HFF-Myc (cell line): ENCODE data around the gene BAG3.
"Not testable (repeated sequence)": the region's sequence is repeated elsewhere in the genome, so short reads cannot be mapped to it uniquely, and the experiment has no call there.

Source experiments
- DNase-seq: peaks from one replicate; pipeline ENCODE4 v3.0.0-alpha.2; 2011; ENCODE audit warnings: low read depth; ENCODE audit errors: extremely low read depth
- H3K4me3 ChIP-seq: replicated peaks from 2 replicates; pipeline ENCODE4 v1.5.1; 2011; ENCODE audit warnings: low read depth, mild to moderate bottlenecking, control low read depth, low read length
- TF ChIP-seq, protein P1 (sequence below): IDR thresholded peaks from 2 replicates; pipeline ENCODE4 v1.5.1; 2012; ENCODE audit warnings: mild to moderate bottlenecking, low read depth, low read length, control low read depth; ENCODE audit errors: missing control alignments

BAG3 gene

DNA sequence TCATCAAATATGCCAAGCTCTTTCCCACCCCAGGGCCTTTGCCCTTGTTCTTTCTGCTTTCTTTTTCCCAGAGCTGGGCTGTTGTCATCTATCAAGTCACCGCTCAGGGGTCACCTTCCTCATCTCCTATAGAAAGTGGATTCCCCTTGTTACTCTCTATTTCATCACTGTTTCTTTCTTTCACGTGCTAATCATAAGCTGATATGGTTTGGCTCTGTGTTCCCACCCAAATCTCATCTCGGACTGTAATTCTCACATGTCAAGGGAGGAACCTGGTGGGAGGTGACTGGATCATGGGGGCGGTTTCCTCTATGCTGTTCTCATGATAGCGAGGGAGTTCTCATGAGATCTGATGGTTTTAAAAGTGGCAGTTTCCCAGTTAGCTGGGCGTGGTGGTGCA, 37.4 kb upstream of the BAG3 start:
- TF ChIP-seq, protein P1, sequence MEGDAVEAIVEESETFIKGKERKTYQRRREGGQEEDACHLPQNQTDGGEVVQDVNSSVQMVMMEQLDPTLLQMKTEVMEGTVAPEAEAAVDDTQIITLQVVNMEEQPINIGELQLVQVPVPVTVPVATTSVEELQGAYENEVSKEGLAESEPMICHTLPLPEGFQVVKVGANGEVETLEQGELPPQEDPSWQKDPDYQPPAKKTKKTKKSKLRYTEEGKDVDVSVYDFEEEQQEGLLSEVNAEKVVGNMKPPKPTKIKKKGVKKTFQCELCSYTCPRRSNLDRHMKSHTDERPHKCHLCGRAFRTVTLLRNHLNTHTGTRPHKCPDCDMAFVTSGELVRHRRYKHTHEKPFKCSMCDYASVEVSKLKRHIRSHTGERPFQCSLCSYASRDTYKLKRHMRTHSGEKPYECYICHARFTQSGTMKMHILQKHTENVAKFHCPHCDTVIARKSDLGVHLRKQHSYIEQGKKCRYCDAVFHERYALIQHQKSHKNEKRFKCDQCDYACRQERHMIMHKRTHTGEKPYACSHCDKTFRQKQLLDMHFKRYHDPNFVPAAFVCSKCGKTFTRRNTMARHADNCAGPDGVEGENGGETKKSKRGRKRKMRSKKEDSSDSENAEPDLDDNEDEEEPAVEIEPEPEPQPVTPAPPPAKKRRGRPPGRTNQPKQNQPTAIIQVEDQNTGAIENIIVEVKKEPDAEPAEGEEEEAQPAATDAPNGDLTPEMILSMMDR: no peak

DNA sequence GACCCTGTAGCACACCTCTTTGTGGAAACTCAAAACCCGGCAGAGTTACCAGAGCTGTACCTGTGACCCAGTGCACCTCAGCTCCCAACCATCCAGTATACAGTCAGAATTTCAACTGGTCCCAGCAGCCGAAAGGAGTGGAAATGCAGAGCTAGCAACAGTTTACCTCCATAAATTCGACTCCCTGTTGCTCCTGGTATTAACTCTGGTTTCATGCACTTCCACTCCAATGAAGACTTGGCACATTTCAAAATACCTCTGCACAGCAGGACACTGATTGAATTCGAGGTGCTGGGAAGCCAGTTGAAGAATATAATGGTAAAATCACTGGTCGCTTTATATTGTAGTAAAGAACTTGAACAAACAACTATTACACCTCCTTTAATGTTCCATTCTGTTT, 36.5 kb upstream of the BAG3 start:
- no peak overlapping the region for H3K4me3 ChIP-seq
- TF ChIP-seq, protein P1: no peak
- DNase-seq: no peak

More for the DNA sequence above, 37.4 kb upstream of the BAG3 start:
- no peak for DNase-seq
- no peak overlapping the region for H3K4me3 ChIP-seq

DNA sequence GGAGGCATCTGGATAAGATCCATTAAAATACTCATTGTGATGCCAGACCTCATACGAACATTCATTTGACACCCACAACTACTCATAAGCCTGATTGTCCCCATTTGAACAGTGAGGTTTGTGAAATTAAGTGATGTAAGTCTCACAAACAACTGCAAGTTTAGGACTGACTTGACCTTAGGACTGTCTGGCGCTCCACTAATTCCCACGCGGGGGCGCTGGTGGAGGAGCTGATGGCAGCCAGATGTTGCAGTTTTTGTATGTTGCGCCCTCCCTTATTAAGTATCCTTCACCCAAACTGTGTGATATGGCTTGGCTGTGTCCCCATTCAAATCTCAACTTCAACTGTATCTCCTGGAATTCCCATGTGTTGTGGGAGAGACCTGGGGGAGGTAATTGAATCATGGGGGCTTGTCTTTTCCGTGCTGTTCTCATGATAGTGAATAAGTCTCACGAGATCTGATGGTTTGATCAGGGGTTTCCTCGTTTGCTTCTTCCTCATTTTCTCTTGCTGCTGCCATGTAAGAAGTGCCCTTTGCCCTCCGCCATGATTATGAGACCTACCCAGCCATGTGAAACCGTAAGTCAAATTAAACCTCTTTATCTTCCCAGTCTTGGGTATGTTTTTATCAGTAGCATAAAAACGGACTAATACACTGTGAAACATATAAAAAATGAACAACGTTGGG, 34.2 kb upstream of the BAG3 start:
- TF ChIP-seq, protein P1: peak; percentile 60
- DNase-seq: peak; percentile 25
- no peak overlapping the region for H3K4me3 ChIP-seq

DNA sequence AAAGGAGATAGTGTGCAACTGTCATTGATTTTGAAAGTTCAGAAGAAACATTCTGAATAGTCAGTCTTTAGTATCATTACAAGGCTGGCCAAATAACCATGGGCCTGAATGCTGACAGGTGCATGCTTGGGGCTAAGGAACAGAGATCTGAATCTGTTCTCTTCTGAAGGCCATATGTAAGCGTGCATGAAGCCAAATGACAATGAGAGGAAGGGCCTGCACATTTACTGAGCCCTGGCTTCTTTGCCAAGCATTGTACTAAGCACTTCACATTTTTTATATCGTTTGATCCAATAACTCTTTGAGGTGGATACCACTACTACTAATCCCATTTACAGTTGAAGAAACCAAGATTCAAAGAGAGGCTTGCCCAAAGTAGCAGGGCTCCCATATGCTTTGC, 32.0 kb upstream of the BAG3 start:
- no peak for DNase-seq
- H3K4me3 ChIP-seq: no peak overlapping the region
- TF ChIP-seq, protein P1: no peak

DNA sequence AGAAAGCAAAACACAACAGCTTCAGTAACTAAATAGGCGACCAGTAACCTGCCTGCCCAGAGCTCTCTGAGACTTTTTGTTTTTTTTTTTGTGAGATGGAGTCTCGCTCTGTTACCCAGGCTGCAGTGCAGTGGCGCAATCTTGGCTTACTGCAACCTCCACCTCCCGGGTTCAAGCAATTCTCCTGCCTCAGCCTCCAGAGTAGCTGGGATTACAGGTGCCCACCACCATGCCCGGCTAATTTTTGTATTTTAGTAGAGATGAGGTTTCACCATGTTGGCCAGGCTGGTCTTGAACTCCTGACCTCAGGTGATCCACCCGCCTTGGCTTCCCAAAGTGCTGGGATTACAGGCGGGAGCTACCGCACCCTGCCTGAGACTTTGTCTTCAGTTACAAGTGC, 31.4 kb upstream of the BAG3 start:
- DNase-seq, H3K4me3 ChIP-seq: not testable (repeated sequence)

DNA sequence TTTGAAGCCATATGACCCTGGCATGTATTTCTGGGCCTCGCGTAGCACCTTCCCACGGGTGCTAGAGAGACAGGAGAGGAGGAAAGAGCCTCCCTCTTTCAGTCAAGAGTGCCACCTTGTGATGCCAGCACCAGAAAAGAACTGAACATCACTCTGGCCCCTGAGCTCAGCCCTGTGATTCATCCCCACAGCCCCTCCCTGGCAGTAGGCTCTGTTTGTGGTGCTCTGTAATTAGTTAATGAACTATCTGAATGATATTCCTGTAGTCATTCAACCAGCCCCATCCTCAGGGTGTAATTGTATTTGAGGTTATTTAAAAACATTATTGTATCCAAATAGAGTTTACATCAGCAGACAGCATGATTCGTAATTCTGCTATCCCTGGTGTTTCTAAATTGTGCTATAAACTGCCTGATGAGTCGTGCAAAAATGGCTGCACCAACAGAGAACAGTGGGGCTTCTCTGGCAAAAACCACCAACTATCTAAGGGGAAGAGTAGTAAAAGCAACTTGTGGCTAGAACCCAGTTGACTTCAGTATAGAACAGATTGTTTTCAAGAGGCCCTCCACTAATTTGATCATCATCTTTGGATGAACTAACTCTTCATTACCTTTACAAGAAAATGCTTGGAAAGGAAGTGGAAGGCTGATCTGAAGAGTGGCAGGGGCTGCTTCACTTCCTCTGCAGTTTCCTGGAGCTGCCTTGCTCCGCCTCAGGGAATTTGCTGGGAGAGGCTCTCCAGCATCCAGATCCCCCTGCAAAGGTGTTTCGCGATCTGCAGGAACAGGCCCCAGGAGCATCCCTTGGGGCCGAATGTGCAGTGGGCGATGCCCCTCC, 30.7 kb upstream of the BAG3 start:
- TF ChIP-seq, protein P1: no peak
- DNase-seq: no peak

DNA sequence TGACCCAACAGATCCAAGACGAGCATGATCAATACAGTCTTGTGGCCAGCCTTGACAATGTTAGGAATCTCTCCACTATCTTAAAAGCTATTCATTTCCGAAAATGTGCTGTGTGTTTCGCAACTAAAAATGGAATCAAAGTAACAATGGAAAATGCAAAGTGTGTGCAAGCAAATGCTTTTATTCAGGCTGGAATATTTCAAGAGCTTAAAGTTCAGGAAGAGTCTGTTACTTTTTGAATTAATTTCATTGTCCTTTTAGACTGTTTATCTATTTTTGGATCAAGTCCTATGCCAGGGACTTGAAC, 30.1 kb upstream of the BAG3 start:
- no peak for DNase-seq
- TF ChIP-seq, protein P1: no peak
- H3K4me3 ChIP-seq: no peak overlapping the region

More for the DNA sequence above, 30.7 kb upstream of the BAG3 start:
- no peak overlapping the region for H3K4me3 ChIP-seq
